GM11168 (cell line): ENCODE measurements around the gene DRC3.

Experiments
- in situ Hi-C: fragments of 300-500 bp; cut with MboI; formaldehyde crosslinking; loops from one replicate; pipeline ENCODE4 v1.12.0; 2022; ENCODE audit warnings: low sequenced_read_pairs; ENCODE audit not compliant: unreplicated experiment

The DRC3 gene, protein sequence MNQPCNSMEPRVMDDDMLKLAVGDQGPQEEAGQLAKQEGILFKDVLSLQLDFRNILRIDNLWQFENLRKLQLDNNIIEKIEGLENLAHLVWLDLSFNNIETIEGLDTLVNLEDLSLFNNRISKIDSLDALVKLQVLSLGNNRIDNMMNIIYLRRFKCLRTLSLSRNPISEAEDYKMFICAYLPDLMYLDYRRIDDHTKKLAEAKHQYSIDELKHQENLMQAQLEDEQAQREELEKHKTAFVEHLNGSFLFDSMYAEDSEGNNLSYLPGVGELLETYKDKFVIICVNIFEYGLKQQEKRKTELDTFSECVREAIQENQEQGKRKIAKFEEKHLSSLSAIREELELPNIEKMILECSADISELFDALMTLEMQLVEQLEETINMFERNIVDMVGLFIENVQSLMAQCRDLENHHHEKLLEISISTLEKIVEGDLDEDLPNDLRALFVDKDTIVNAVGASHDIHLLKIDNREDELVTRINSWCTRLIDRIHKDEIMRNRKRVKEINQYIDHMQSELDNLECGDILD

GRCh38 chr17:17972126-17972951, at the start of gene DRC3, which contains the start of gene TOM1L2:
Gene DRC3 (plus strand): TSS chr17:17972862. CDS start chr17:17977599, 4,737 bp downstream.
Gene TOM1L2 (minus strand): TSS chr17:17972400. CDS start chr17:17972313, 87 bp downstream.
- in situ Hi-C loops = no loop called here

DNA sequence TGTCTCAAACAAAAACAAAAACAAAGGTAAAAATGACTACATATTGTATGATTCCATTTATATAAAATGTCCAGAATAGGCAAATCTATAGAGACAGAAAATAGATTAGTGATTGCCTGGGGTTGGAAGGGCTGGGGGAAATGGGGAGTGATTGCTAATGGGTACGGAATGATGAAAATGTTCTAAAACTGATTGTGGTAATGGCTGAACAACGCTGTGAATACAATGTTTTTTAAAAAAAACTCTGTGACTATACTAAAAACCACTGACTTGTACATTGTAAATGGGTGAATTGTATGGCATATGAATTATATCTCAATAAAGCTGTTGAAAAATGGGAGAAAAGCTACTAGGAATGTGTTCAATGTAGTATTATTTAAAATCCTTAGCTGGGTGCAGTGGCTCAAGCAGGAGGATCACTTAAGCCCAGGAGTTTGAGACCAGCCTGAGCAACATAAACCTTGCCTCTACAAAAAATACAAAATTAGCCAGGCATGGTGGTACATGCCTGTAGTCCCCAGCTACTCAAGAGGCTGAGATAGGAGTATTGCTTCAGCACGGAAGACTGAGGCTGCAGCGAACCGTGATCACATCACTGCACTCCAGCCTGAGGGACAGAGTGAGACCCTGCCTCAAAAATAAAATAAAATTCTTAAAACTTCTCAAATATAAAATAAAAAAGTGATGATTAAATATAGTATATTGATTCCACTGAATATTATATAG, 48.4 kb upstream of the DRC3 start:
- in situ Hi-C loops = loop anchor here (5.0 kb wide), 1 partner anchor 252 kb away; no protein-coding TSS in a partner anchor

DNA sequence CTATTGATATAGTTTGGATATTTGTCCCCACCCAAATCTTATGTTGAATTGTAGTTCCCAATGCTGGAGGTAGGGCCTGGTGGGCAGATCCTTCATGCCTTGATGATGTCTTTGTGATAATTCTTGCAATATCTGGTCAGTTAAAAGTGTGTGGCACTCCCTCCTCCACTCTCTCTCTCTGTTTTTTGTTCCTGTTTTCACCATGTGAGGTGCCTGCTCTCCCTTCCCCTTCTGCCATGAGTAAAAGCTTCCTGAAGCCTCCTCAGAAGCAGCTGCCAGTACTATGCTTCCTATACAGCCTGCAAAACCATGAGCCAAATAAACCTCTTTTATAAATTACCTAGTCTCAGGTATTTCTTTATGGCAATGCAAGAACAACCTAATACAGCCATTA, 47.8 kb upstream of the DRC3 start:
- in situ Hi-C loops = loop anchor here (5.0 kb wide), 1 partner anchor 253 kb away; no protein-coding TSS in a partner anchor

DNA sequence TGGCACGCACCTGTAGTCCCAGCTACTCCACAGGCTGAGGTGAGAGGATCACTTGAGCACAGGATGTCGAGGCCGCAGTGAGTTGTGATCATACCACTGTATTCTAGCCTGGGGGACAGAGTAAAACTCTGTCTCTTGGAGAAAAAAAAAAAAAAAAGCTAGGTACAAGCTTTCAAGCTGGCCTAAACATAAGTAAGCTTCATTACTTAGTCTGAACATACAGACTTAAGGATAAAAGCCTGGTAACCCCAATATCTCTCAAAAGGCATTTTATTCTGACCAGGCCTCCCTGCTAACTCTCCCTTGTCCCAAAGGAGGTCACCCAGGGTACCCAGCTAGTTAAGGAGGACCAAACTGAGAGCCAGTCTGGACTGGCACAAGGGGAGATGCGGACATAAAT, 46.6 kb upstream of the DRC3 start:
- in situ Hi-C loops = no loop called here

DNA sequence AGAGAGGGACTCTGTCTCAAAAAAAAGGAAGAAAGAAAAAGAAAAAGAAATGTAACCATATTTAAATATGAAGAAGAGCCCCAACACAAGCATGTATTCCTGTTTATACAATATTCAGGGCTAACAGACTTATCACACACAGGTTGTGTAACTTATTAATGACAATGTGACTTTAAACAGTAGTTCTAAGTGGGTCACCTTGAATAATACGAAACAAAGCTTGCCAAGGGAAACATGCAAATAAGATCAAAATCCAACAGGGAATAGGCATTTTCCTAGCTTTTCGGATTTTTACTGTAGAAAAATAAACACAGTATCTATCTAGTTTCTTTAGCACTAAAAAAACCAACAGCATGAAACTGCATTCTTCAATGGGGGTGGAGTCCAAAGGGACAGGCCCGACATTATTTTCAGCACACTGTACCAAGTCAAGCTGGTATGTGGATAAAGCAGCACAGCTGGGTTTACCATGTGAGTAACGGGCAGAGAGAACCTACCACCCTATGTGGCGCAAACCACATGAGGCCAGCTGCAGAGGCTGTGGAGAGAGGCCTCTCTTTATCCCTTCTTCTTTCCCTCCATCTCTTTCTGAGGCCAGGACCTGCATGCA, 45.7 kb upstream of the DRC3 start:
- in situ Hi-C loops = no loop called here

DNA sequence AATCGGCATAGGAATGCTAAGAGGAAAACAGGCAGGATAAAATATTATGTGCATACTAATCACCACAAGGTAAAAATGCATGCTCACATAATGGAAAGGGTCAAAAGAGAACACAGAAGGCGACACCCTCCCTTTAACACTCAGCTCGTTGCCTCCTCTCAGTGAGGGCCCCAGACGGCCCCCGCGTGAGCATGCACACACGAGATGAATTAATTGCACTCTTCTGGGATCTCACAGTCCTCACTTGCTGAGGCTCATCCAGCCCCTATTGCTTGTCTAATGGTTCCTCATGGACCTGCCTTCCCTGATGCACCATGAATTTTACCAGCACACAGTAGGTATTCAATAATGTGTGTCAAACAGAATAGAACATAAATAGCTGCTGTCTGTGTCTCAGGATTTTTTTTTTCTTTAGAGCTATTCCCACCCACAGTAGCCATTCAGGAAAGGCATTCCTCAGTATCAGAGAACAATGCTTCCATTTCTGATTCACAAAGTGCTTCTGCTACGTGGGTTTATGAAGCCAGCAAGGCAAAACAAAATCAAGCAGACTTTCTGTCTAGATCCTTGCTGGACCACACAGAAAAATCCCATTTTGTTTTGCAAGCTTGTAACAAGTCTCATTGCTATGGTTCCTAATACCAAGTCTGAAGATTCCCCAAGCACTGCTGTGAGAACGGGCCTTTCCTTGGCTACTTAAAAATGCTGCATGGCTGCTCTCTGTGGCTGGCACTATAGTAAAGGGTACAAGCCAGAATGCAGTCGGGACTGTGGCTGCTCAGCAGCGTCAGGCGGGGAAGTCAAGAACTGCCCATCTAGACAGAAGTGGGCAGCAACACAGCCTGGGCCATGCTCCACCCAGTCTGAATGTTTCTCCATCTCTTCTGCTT, 44.0 kb upstream of the DRC3 start:
- in situ Hi-C loops = no loop called here

DNA sequence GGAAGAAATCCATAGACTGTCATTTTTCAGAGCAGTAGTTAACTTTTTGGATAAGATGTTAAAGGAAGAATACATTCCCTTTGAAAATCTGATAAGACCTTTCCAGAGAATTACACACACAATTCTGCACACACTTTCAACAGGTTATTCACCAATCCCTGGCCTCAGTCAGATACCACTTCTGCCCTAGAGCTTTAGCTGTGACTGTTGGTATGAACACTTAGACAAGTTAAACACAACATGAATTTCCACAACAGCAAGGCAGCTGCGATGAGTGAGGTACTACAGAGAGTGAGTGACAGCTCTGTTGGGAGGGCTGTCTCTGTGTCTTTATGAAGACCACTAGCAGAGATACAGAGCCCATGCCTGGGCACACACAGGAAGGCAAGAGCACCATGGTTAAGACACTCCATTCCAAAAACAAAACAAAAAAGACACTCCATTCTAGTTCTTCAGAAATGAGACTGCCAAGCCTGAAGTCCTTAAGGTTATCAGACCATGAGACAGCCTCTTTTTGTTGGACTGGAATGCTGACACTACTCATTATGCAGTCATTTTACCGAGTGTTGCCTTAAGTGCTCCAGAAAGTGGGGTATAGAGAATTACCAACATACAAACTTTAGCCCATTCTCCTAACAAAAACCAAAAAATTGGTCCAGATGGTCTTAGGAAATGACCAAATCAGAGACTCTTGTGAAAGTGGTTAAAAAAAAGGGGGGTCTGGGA, 42.8 kb upstream of the DRC3 start:
- in situ Hi-C loops = no loop called here

- in situ Hi-C loops = no loop called here
These were observed 42.0 kb upstream of the DRC3 start for GRCh38 chr17:17930674-17931073.

- in situ Hi-C loops = no loop called here
These were observed 41.5 kb upstream of the DRC3 start for GRCh38 chr17:17931159-17931558.

- in situ Hi-C loops = no loop called here
These were observed 38.9 kb upstream of the DRC3 start for GRCh38 chr17:17933775-17934174.

DNA sequence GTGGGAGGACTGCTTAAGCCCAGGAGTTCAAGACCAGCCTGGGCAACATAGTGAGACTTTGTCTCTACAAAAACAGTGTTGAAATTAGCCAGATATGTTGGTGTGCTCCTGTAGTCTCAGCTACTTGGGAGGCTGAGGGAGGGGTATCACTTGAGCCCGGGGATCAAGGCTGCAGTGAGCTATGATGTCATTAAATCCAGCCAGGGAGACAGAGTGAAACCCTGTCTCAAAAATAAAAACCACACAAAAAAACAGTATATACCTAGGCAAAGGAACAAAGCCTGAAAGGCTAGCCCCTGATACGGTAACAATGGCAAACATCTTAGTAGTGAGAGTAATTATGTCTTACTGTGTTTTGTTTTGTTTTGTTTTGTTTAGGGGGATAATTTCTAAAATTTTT, 38.4 kb upstream of the DRC3 start:
- in situ Hi-C loops = no loop called here

GRCh38 chr17:17934806-17935205, 37.9 kb upstream of the DRC3 start:
- in situ Hi-C loops = no loop called here

- in situ Hi-C loops = no loop called here
These were observed 37.1 kb upstream of the DRC3 start for GRCh38 chr17:17935321-17936271.

- in situ Hi-C loops = no loop called here
These were observed 35.3 kb upstream of the DRC3 start for GRCh38 chr17:17937201-17937853.

DNA sequence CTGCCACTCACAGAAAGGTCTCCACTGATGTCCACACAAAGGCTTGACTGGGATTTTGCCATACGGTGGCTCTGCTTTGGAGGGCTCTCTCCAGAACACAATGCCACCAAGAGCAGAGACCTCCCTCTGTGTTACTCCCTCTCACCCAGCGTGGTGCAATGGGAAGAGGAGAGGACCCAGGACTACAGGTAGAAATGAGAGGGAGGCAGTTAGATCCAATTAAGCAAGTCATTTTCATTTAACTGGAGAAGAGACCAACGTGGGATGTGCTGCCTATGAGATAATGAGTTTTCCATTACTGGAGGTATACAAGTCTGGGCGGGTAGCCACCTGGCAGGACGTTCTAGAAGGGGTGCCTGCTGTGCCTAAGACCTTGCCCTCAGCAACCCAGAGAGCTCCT, 34.7 kb upstream of the DRC3 start:
- in situ Hi-C loops = no loop called here

DNA sequence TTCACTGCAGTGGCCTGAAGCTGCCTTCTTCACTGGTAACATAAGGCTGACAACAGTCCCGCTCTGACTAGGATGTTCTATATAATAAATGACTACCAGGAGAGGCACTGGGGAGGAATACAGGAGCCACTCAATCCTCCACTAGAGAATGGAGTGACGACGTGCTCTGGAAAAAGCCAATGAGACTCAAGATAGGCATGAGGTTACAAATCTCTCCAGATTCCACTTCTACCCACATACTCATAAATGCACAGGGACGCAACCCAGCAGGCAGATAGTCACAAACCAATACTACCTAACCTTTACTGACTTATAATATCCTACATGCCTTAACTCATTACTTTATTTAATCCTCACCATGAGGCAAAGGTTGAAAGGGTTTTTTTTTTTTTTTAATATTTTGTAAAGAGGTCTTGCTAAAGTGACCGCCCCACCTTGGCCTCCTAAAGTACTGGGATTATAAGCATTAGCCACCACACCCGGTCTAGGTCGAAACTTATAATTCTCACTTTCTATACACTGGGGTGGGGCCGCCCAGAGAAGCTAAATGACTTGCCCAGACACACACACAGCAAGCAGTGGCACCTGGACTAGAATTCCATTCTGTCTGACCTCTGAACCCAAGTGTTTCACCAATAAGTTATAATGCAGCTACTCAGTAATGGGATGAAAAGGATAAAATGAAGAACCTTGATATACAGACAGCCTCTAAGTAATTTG, 34.1 kb upstream of the DRC3 start:
- in situ Hi-C loops = no loop called here
